ENCODE data around the gene PPP1R10.

GRCh38 chr6:30656513-30656912 is 39.5 kb upstream of the PPP1R10 start:
- TF ChIP-seq EZH2 (IDR thresholded peaks at IDR 0.05; ENCODE audit: insufficient read depth, poor library complexity, severe bottlenecking), result no peak
- TF ChIP-seq EZH2phosphoT487 (IDR thresholded peaks at IDR 0.05; ENCODE audit: insufficient read depth, low read depth), result no peak
